HG02884 (cell line): ENCODE results near the gene CDH11.

Experiments used
- ATAC-seq: cut with Tn5 transposase; IDR thresholded peaks from one replicate; pipeline ENCODE4 v1.9.1; 2021; ENCODE audit warnings: mild to moderate bottlenecking, moderate library complexity; ENCODE audit not compliant: unreplicated experiment

The CDH11 gene

GRCh38 chr16:64983963-64984362 is 137.9 kb downstream of the CDH11 start:
- no peak for ATAC-seq

GRCh38 chr16:64983231-64983630 is 138.6 kb downstream of the CDH11 start:
- ATAC-seq: no peak

GRCh38 chr16:64982581-64982980 is 139.3 kb downstream of the CDH11 start:
- no peak for ATAC-seq

- no peak for ATAC-seq
Measured at GRCh38 chr16:64981568-64982281, 140.1 kb downstream of the CDH11 start.

GRCh38 chr16:64977206-64977920 is 144.5 kb downstream of the CDH11 start:
- no peak for ATAC-seq

GRCh38 chr16:64975821-64976220 is 146.0 kb downstream of the CDH11 start:
- no peak for ATAC-seq

GRCh38 chr16:64974381-64974780 is 147.5 kb downstream of the CDH11 start:
- ATAC-seq: no peak

GRCh38 chr16:64973171-64973570 is 148.7 kb downstream of the CDH11 start:
- ATAC-seq: no peak

- no peak for ATAC-seq
Measured at GRCh38 chr16:64971171-64971570, 150.7 kb downstream of the CDH11 start.

DNA sequence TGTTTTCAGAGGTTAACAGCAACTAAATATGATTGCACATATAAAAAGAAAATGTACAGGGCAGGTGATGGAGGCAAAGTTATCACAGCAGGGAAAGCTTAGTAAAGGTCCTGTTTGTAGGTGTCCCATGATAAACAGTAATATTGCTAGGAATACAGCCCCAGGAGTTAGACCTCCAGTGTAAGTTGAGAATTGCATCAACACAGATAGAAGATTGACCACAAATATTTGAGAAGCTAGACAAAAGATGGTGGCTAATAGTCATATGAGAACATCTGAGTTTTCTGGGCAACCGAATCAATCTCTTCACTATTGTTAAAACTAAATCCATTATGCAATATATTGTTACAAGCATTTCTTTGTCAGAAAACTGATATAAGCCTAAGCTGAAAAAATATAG is 152.6 kb downstream of the CDH11 start:
- no peak for ATAC-seq

- ATAC-seq: no peak
Measured at GRCh38 chr16:64968539-64968938, 153.3 kb downstream of the CDH11 start.

- no peak for ATAC-seq
Measured at GRCh38 chr16:64964126-64964540, 157.7 kb downstream of the CDH11 start.

- ATAC-seq: no peak
Measured at GRCh38 chr16:64962786-64963185, 159.1 kb downstream of the CDH11 start.

DNA sequence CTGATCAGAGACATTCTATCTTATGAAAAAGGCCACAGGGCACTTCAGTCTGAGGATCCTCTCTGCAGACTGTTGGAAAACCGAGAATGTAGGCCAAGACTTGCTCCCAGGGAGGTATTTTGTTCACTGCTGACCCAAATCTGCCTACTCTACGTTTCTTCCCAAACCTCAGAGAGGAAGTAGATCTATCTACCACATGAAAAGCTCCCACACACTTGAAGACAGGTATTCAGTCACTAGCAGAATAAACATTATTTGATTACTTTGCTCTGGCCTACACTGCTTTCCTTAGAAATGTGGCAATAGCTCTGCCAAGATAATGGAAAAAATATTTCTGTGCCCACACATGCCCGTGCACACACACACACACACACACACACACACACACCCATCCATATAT is 164.6 kb downstream of the CDH11 start:
- no peak for ATAC-seq

GRCh38 chr16:64952177-64952576 is 169.7 kb downstream of the CDH11 start:
- no peak for ATAC-seq

DNA sequence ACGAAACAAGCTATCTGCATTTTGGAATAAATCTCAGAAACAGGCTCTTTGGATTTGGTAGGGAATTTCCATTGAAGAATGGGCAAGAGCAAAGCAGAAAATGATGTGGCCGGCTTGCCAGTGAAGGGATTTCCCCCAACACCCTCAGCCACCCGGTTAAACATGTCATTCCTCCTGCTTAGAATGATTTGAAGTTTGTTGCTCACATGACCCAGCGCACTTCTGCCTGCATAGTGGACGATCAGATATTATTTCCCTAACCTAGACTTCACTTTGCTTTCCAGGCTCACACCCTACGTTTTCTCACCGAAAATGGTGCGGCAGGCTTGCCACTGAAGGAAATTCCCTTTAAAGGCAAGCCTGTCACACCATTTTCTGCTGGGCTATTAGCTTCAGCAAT is 170.7 kb downstream of the CDH11 start:
- ATAC-seq: no peak

GRCh38 chr16:64950731-64951130 is 171.1 kb downstream of the CDH11 start:
- no peak for ATAC-seq

DNA sequence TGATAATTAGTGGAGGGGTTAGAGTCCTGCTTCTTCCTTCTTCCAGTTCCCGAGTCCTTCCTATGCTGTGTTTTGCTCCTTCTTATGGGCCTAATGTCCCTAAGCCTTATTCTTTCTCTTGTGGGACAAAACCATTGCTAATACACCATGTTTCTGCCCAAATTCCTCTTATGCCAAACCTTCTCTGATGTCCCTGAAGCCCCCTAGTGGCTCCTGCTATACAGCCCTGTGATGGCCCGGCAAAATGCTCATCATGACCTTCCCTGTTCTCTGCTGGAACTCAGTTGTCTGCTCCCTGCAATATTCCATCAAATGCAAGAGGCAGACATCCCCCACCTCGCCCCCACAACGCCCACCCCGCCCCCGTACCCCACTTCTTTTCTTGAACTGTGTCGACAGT is 171.6 kb downstream of the CDH11 start:
- no peak for ATAC-seq

DNA sequence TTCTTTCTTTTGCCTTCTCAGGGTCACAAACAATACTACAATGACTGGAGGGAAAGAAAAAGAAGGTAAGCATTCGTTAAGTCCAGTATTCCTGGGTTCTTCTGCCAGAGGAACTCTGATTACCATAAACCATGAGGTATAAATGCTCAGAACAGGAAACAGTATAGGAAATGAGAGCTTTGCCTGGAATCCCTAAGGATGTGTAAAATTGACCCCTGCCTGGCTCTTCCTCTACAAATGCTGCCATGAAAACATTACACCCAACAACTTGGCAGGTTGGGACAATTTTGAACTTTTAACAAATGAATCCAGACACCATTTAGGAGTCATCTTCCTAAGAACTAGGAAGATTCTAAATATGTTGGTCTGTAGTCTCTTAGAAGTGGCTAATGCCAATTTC is 173.8 kb downstream of the CDH11 start:
- ATAC-seq: no peak

DNA sequence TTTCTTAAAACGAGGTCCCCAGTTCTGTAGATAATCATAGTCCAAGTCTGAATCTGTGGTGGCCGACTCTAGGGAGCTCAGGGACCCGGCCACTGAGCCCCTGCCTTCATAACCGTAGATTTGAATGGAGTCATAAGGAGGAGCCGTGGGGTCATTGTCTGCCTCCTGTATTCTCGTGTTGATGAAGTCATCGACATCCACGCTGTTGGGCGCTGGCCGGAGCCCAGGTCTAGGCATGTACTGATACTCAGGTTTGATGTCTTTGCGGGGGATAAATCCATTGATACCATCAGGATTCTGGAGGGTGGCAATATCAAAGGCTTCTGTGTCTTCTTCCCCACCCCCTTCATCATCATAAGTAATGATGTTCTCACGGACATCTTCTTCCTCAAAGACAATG is 174.2 kb downstream of the CDH11 start:
- no peak for ATAC-seq

DNA sequence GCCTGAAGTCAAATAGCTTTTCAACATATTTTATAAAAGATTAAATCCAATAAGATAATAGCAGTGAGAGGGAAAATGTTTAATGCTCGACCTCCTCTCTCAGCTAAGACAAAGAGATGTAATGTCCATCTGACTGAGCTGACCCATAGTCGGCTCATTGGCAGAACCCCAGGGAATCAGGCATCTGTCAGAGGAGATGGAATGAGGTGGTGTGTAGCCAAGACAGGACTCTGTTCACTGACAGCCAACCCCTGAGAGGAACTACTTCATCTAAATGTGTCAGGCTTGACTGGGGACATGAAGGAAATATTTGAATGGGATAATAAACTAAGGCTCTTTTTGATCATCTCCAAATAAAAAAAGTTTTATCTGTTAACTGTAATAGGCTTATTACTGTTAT is 188.0 kb downstream of the CDH11 start:
- ATAC-seq: no peak

DNA sequence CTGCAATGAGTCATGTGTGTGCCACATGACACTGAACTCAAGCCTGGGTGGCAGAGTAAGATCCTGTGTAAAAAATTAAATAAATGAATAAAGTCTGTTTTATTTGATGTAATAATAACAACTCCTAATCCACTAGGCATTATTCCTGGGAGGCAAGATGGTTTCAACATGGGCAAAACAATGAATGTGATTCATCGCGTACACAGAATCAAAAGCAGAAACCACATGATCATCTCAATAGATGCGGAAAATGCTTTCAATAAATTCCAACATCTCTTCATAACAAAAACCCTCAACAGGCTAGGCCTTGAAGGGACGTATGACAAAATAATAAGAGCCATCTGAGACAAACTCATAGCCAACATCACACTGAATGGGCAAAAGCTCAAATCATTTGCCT is 195.4 kb downstream of the CDH11 start:
- no peak for ATAC-seq

GRCh38 chr16:64925166-64925565 is 196.7 kb downstream of the CDH11 start:
- ATAC-seq: no peak
